Activated CD4-positive, alpha-beta memory T cell treated with anti-CD3 and anti-CD28 coated beads, Interleukin-2, amount 10 ng/mL, durations not matched to agents 7 days and 5 days (primary cell): ENCODE results near the gene FLT4. TPM values are rescaled to one million over a fixed set of nuclear protein-coding genes. Genes with fewer than 3 reads are reported as not detected.

Experiments used
- CTCF ChIA-PET: fragments of 350-600 bp; sonication (Branson Sonifier 250); formaldehyde crosslinking; loops from one replicate; lab custom pipeline; 2021; ENCODE audit warnings: antibody characterized with exemption, inconsistent platforms; lab: Charles Lee
- POLR2A ChIA-PET: fragments of 350-600 bp; sonication (Branson Sonifier 250); formaldehyde crosslinking; loops from one replicate; lab custom pipeline; 2021; ENCODE audit warnings: antibody characterized with exemption; lab: Charles Lee
- DNase-seq: peaks from one replicate; pipeline ENCODE4 v3.0.0-alpha.2; 2020
- H3K27ac Mint-ChIP-seq: one replicate; pipeline ENCODE4 v1.8.0; 2021; ENCODE audit warnings: mild to moderate bottlenecking, mixed read lengths
- H3K27me3 Mint-ChIP-seq: one replicate; pipeline ENCODE4 v1.8.0; 2021; ENCODE audit warnings: mixed read lengths
- H3K36me3 Mint-ChIP-seq: one replicate; pipeline ENCODE4 v1.8.0; 2021; ENCODE audit warnings: low read depth, mixed read lengths
- H3K4me1 Mint-ChIP-seq: one replicate; pipeline ENCODE4 v1.8.0; 2021; ENCODE audit warnings: mixed read lengths
- H3K4me3 Mint-ChIP-seq: one replicate; pipeline ENCODE4 v1.8.0; 2021; ENCODE audit warnings: mild to moderate bottlenecking, mixed read lengths
- H3K9me3 Mint-ChIP-seq: one replicate; pipeline ENCODE4 v1.8.0; 2021; ENCODE audit warnings: mixed read lengths
- total RNA-seq, 2 experiments: library from RNA; stranded (reverse); gene quantifications; one replicate each; pipeline ENCODE4 v1.2.3, GENCODE V29; 2021

FLT4 gene
- total RNA-seq, 2 experiments from 2014 or later, result 0.38 to 0.45 TPM

DNA sequence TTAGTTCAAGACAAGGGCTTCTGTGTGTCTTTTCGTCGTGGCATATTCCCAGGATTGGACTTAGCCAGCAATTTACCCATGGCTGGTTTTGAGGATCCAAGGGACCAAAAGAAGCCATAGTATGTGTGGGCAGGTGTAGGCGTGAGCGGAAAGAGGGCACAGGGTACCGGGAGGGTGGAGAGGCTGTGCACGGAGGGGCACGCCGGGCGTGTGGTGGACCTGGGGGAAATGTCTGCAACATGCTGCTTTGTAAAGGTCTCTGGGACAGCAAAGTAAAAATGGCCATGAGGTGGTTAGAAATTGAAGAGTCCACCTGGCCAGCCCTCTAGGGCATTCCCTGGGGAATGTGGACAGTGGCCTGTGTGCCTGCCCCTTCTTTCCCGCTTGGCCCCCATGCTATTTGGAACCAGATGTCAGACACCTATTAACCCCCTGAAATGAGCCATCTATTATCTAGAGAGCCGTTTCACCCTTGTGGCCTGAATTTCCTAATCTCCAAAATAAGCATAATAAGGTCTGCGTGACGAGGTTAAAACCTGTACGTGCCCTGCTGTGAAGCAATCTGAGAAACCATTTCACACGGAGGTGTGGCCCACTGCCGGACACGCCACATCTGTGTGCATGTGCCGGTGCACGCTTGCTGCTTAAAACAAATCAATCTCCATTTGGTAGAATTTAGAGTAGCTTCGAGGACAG is 5.1 kb downstream of the FLT4 start:
- H3K9me3 Mint-ChIP-seq, result no peaks in the 10 kb centered on the region
- CTCF ChIA-PET, result no interaction called here

DNA sequence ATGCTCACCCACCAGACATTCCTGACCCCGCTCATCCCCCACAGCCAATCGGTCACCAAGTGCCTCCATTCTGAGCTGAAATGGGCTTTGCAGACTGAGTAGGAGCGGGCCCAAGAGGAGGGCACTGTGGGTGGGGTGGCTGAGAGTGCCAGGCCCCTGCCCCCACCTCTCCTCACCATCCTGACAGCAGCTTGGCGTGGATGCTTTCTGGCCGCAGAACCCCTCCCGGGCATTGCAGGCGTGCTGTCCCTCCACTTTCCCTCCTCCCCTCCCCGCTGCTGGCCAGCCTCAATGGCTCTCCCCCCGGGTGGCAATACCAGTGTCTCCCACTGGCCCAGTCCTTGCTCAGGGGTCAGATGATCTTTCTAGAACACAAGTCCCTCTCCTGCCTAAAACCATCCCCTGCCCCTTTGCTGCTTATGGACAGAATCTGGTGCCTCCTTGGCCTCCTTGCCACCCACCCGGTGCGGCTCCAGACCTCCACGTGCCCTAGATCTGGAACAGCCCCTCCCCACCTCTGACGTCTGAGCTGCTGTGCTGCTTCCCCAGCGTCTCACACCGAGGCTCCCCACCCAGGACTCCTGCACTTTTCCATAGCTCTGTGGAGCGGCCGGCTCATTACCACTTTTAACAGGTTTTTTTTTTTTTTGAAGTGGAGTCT is 6.1 kb downstream of the FLT4 start:
- Mint-ChIP-seq H3K27me3 (peaks cover 10% of the 10 kb centered on the region), H3K36me3 (no peaks in the 10 kb centered on the region), H3K4me1 (peaks cover under 1% of the 10 kb centered on the region), H3K27ac (no peak overlapping the region), H3K9me3 (no peaks in the 10 kb centered on the region), H3K4me3 (no peak overlapping the region)
- ChIA-PET CTCF (interaction anchor here (1.0 kb wide), 1 partner anchor 25 kb away, joined by 3 read pairs; no protein-coding TSS in a partner anchor), POLR2A (no interaction called here)
- no peak for DNase-seq

More for the DNA sequence above, 5.1 kb downstream of the FLT4 start:
- peaks cover 3% of the 10 kb centered on the region for H3K4me1 Mint-ChIP-seq
- no peaks in the 10 kb centered on the region for H3K36me3 Mint-ChIP-seq
- H3K27me3 Mint-ChIP-seq, result peaks cover 14% of the 10 kb centered on the region
- H3K27ac Mint-ChIP-seq, result no peak overlapping the region
- H3K4me3 Mint-ChIP-seq, result no peak overlapping the region
- POLR2A ChIA-PET, result no interaction called here
- no peak for DNase-seq

DNA sequence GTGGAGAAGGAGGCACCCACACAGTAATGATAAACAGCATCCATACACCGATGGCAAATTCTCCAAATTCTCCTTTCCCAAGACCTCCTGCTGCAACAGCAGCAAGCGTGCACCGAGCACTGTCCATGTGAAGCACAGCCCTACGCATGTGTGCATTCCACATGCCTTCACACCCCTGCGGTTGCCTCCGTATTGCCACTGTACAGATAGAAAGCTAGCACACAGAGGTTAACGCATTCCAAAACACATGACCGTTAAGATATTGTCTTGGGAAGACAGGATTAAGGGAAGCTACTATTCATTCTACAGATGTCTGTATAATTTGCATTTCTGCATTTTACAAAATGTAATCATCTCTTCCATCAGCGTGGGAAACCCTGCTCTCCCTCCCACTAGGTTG is 6.6 kb downstream of the FLT4 start:
- H3K9me3 Mint-ChIP-seq, result no peaks in the 10 kb centered on the region
- POLR2A ChIA-PET, result no interaction called here
- no peaks in the 10 kb centered on the region for H3K36me3 Mint-ChIP-seq
- CTCF ChIA-PET, result interaction anchor here (1.0 kb wide), 1 partner anchor 24 kb away, joined by 3 read pairs; no protein-coding TSS in a partner anchor
- H3K4me1 Mint-ChIP-seq, result no peaks in the 10 kb centered on the region
- peaks cover 5% of the 10 kb centered on the region for H3K27me3 Mint-ChIP-seq
- DNase-seq, result no peak
- no peak overlapping the region for H3K27ac Mint-ChIP-seq
- H3K4me3 Mint-ChIP-seq, result no peak overlapping the region

DNA sequence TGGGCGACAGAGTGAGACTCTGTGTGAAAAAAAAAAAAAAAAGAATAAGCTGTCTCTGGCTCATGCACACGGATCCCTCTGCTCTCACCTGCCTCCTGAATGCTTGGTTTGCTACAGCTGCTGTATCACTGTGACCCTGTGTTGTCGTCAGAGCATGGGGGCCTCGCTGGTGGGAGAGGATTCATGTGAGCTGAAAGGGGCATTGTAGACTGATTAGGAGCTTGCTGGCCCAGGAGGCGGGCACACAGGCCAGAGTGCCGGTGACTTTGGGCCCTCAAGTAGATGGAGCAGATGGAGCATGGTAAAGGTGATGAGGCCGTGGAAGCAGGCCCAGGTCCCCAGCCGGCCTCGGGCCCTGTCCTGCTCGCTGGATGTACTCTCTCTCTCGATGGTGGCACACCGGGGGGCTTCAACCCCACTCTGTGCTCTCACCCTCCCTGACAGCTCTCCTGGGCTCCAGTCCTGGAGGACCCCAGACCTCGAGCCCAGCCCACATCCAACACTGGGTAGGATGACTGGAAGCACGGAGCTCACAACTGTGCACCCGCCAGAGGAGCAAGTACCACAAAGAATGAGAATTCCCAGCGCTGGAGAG is 7.1 kb downstream of the FLT4 start:
- POLR2A ChIA-PET, result no interaction called here

DNA sequence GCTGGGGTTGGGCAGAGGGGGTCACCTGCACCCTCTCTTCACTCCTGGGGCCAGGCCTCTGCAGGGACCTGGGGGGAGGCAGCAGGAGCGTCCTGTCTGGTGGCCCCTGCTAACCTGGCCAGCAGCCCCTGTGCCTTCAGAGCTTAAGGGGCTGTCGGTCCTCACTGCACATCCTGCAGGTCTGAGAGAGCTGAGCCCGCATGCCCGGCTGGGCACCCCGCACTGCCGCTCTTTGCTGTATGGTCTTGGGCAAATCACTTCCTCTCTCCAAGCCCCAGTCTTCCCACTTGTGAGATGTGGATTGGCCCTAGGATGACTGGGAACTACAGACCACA is 7.9 kb downstream of the FLT4 start:
- DNase-seq, result no peak
- Mint-ChIP-seq H3K27ac (no peak overlapping the region), H3K27me3 (no peaks in the 10 kb centered on the region), H3K4me1 (no peaks in the 10 kb centered on the region), H3K36me3 (no peaks in the 10 kb centered on the region), H3K9me3 (no peaks in the 10 kb centered on the region), H3K4me3 (no peak overlapping the region)
- ChIA-PET POLR2A (no interaction called here), CTCF (no interaction called here)

More for the DNA sequence above, 7.1 kb downstream of the FLT4 start:
- DNase-seq, result no peak
- CTCF ChIA-PET, result interaction anchor here (1.0 kb wide), 1 partner anchor 24 kb away, joined by 3 read pairs; no protein-coding TSS in a partner anchor
- H3K27ac Mint-ChIP-seq, result no peak overlapping the region
- H3K27me3 Mint-ChIP-seq, result peaks cover 2% of the 10 kb centered on the region
- no peaks in the 10 kb centered on the region for H3K4me1 Mint-ChIP-seq
- no peak overlapping the region for H3K4me3 Mint-ChIP-seq
- H3K36me3 Mint-ChIP-seq, result no peaks in the 10 kb centered on the region
- H3K9me3 Mint-ChIP-seq, result no peaks in the 10 kb centered on the region

DNA sequence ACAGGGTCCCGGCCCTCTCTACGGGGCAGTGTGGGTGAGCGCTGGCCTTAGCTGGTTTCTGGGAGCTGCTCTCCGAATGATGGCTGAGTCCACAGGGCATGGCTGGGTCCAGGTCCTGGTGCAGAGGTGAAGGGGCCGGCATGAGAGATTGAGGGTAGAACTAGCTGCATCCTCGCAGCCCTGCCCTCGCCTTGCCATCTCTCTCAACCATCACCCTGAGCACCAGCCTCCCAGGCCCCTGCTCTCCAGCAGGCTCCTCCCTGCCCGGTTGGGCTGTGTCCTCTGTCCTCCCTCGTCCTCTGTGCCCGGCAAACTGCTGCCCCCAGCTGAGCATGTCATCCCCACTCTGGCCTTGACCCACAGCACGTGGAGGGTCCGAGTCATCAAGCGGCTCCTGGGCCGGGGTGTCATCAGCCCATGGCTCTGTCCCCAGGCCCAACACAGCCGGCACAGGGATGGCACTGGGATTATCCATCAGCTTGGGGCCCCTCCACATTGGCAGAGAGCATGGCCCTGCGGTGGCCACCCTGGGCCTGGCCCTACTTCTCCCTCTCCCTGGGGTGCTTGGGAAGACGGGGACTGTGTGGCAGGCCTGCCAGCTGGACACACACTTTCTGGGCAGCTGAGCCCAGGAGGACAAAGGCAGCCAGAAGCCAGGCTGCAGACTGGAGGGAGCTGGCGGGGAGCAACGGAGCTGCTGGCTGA is 8.4 kb downstream of the FLT4 start:
- Mint-ChIP-seq H3K4me3 (no peak overlapping the region), H3K4me1 (no peaks in the 10 kb centered on the region), H3K9me3 (no peaks in the 10 kb centered on the region), H3K27ac (no peak overlapping the region), H3K36me3 (no peaks in the 10 kb centered on the region), H3K27me3 (no peaks in the 10 kb centered on the region)
- POLR2A ChIA-PET, result no interaction called here
- no peak for DNase-seq
- CTCF ChIA-PET, result no interaction called here

DNA sequence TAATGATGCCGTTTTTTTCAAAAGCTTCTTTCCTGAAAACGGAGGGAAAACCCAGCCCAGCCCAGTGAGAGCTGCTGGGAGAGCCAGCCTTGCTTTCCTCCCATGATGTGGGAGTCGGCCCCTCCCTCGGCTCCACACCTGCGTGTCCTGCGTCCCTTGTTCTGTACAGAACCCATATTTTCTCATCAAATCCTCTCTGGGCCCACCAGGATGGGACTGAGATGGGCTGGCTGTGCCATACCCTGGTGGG is 8.9 kb downstream of the FLT4 start:
- Mint-ChIP-seq H3K4me1 (no peaks in the 10 kb centered on the region), H3K9me3 (no peaks in the 10 kb centered on the region), H3K36me3 (no peaks in the 10 kb centered on the region), H3K27me3 (no peaks in the 10 kb centered on the region), H3K27ac (no peak overlapping the region), H3K4me3 (no peak overlapping the region)
- no peak for DNase-seq
- ChIA-PET CTCF (no interaction called here), POLR2A (no interaction called here)

DNA sequence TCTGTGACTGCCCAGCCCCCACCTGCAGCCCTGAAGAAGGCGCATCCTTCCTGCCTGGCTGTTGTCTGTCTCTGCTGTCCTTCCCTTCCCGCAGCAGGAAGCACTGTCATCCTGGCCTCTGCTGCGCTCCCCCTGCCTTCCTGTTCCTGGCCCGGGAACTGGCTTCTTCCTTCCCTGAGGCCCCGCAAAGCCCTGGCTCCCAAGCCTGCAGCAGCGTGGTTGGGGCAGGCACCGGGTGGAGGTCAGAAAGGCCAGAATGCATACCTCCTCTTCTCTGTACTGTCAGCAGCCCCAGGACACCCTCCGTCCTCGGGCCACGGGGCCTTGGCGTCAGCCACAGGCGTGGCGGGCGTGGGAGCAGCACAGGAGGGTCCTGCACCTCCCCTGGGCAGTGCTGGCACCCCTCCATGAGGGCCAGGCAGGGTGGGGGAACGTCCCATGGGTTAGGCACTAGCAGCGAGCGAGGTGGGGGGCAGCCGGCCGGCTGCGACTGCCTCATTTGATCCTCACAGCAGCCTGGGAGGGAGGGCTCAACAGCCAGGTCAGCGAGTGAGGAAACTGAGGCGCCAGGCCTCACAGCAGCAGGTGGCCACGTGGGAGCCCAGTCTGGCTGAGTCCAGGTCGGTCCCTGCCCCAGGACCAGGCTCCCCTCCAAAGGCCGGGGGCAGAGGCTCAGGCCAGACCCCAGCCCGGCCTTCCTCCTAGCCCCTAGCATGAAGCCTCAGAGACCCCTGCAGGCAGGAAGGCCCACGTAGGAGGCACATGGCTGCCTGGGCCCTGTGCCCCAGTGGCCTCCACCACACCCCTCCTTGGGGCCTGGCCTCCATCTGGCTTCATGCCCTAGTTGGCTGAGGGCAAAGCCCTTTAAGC is 9.4 kb downstream of the FLT4 start:
- no peak for DNase-seq
- POLR2A ChIA-PET, result no interaction called here
- Mint-ChIP-seq H3K4me1 (no peaks in the 10 kb centered on the region), H3K27ac (no peak overlapping the region), H3K27me3 (no peaks in the 10 kb centered on the region), H3K9me3 (no peaks in the 10 kb centered on the region), H3K4me3 (no peak overlapping the region), H3K36me3 (no peaks in the 10 kb centered on the region)
- CTCF ChIA-PET, result no interaction called here

DNA sequence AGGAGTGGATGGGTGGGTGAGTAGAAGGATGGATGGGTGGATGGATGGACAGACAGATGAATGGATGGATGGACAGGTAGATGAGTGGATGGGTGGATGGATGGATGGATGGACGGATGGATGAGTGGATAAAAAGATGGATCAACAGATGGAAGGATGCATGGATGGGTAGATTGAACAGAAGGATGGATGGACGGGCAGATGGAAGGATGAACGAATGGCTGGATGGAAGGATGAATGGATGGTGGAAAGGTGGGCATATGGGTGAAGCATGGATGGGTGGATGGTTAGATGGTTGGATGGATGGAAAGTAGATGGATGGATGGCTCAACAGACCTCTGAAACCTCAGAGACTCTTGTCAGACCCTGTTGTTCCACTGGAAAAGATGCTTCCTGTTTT is 10.1 kb downstream of the FLT4 start:
- H3K4me3 Mint-ChIP-seq, result no peak overlapping the region
- ChIA-PET POLR2A (no interaction called here), CTCF (no interaction called here)
- no peak overlapping the region for H3K27ac Mint-ChIP-seq
- H3K36me3 Mint-ChIP-seq, result no peaks in the 10 kb centered on the region
- DNase-seq, result no peak
- H3K4me1 Mint-ChIP-seq, result no peaks in the 10 kb centered on the region
- no peaks in the 10 kb centered on the region for H3K27me3 Mint-ChIP-seq
- H3K9me3 Mint-ChIP-seq, result no peaks in the 10 kb centered on the region

DNA sequence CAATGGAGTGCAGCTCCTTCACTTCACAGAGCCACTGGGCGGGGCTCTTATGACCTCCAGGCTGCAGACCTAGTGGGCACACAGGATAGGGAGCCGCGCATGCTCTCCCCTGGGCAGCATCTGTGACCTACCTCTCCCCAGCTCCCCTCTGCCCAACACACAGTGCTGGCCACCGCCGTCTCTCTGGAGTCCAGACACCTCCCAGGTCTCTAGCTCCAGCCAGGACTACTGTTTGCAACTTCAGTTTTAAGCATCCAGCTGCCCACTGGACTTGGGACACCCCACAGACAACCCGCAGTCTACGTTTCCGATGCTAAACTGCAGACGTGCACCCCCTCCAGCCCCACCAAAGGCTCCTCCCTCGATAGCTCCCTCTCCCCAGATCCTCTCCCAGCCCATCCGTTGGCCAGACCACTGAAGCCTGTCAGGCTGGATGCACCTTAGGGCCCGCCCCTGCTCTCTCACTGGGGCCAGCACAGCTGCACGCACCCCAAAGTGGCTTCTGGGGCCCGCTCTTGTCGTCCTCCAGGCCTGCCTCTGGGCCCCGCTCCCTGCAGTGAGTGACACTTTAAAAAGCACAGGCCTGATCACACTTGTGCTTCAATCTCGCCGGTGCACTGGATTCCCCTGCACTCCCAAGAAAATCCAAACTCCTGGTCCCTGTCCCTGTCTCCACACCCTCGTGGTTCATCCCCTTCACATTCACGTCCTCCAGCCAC is 11.3 kb downstream of the FLT4 start:
- no peak overlapping the region for H3K27ac Mint-ChIP-seq
- no peaks in the 10 kb centered on the region for H3K27me3 Mint-ChIP-seq
- H3K9me3 Mint-ChIP-seq, result no peaks in the 10 kb centered on the region
- DNase-seq, result no peak
- ChIA-PET CTCF (no interaction called here), POLR2A (no interaction called here)
- H3K36me3 Mint-ChIP-seq, result no peaks in the 10 kb centered on the region
- H3K4me3 Mint-ChIP-seq, result no peak overlapping the region
- no peaks in the 10 kb centered on the region for H3K4me1 Mint-ChIP-seq

DNA sequence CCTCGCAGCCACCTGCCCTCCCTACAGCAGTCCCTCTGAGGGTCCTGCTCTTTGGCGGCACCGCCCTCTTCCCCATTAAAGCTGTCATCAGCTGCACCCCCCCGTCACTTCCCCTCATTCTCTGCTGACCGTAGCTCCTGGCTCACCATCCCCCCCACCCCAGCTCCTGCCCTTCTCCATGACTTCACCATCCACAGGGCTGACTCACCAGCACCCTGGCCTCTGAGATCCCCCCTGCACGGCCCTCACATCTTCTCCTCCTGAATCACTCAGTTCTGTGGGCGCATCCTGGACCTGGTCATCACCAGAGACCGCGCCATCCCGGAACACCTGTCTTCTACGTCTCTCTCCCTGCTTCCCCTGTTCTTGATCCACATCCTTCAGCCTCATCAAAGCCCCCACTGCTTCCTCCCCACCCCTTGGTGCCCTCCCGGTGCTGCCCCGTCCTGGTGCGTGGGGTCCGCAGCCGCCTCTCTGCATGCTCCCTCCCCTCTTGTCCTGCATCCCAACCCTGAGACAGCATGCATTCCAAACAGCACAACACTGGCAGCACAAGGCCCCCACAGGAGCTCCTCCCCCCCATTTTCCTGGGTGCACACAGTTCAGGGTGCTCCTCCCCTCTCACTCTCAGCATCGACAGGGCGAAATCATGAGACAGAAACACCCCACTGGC is 12.9 kb downstream of the FLT4 start:
- ChIA-PET CTCF (no interaction called here), POLR2A (interaction anchor here (0.6 kb wide), 1 partner anchor 370 kb away, joined by 3 read pairs; no protein-coding TSS in a partner anchor)
- H3K27ac Mint-ChIP-seq, result no peak overlapping the region
- no peak for DNase-seq
- no peaks in the 10 kb centered on the region for H3K36me3 Mint-ChIP-seq
- no peaks in the 10 kb centered on the region for H3K4me1 Mint-ChIP-seq
- no peaks in the 10 kb centered on the region for H3K27me3 Mint-ChIP-seq
- no peak overlapping the region for H3K4me3 Mint-ChIP-seq
- no peaks in the 10 kb centered on the region for H3K9me3 Mint-ChIP-seq

DNA sequence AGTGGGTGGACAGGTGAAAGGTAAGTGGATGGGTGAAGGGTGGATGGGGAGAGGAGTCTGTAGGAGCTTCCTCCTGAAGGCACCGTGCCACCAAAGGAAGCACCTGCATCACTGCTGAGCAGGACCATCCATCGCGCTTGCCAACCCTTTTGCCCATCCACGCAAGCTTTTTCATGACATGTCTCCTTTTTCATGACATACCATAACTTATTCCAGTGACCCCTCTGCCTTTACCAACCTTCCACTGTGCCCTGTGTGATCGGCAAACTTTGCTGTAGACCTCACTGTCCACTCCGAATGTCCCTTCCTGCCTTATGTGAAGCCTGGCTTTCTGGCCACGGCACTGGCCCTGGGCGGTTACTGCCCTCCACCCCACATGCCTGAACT is 13.4 kb downstream of the FLT4 start:
- H3K4me3 Mint-ChIP-seq, result no peak overlapping the region
- ChIA-PET POLR2A (no interaction called here), CTCF (no interaction called here)
- H3K36me3 Mint-ChIP-seq, result no peaks in the 10 kb centered on the region
- H3K27me3 Mint-ChIP-seq, result no peaks in the 10 kb centered on the region
- H3K9me3 Mint-ChIP-seq, result no peaks in the 10 kb centered on the region
- no peak overlapping the region for H3K27ac Mint-ChIP-seq
- DNase-seq, result no peak
- H3K4me1 Mint-ChIP-seq, result no peaks in the 10 kb centered on the region
